A673 (cell line): Measurements from ENCODE around the gene TARP.

Source experiments
- BruUV-seq: library from RNA; stranded (reverse); fragments of 400-500 nt; replicated peaks from 2 replicates; lab custom pipeline; 2021; lab: Mats Ljungman, UMichigan
- CTCF ChIA-PET: fragments of 300-600 bp; sonication (Branson Sonifier 250); formaldehyde crosslinking; loops from one replicate; lab custom pipeline; 2022; ENCODE audit warnings: antibody characterized with exemption; lab: Charles Lee
- POLR2A ChIA-PET: fragments of 300-600 bp; sonication (Branson Sonifier 250); formaldehyde crosslinking; loops from one replicate; lab custom pipeline; 2022; ENCODE audit warnings: antibody characterized with exemption; ENCODE audit not compliant: low non-redundant PET; lab: Charles Lee
- DNase-seq: peaks from one replicate; pipeline ENCODE4 v3.0.0-alpha.2; 2015; ENCODE audit warnings: low spot score
- H3K27ac ChIP-seq: fragments of 200-600 bp; sonication (generic); 2 replicates; pipeline ENCODE4 v1.5.1; 2016; ENCODE audit warnings: mixed run types, low read depth, mild to moderate bottlenecking, mixed read lengths, antibody characterized with exemption, low read length; ENCODE audit not compliant: poor library complexity, severe bottlenecking
- H3K27me3 ChIP-seq: fragments of 200-600 bp; sonication (generic); replicated peaks from 2 replicates; pipeline ENCODE4 v1.6.1; 2017; ENCODE audit warnings: mixed run types, low read depth, mild to moderate bottlenecking, mixed read lengths, antibody characterized with exemption, low read length; ENCODE audit not compliant: insufficient read depth, poor library complexity
- H3K36me3 ChIP-seq: fragments of 200-600 bp; sonication (generic); 2 replicates; pipeline ENCODE4 v1.6.1; 2016; ENCODE audit warnings: mixed run types, mild to moderate bottlenecking, mixed read lengths, antibody characterized with exemption, low read length; ENCODE audit not compliant: insufficient read depth, poor library complexity, severe bottlenecking
- H3K4me1 ChIP-seq: fragments of 200-600 bp; sonication (generic); 2 replicates; pipeline ENCODE4 v1.6.1; 2017; ENCODE audit warnings: mixed run types, mild to moderate bottlenecking, mixed read lengths, antibody characterized with exemption, low read length; ENCODE audit not compliant: insufficient read depth, poor library complexity, severe bottlenecking
- H3K4me3 ChIP-seq: fragments of 200-600 bp; sonication (generic); 2 replicates; pipeline ENCODE4 v1.5.1; 2016; ENCODE audit warnings: low read depth, mixed run types, mild to moderate bottlenecking, mixed read lengths, low read length; ENCODE audit not compliant: poor library complexity, severe bottlenecking
- H3K9me3 ChIP-seq: fragments of 200-600 bp; sonication (generic); 2 replicates; pipeline ENCODE4 v1.6.1; 2016; ENCODE audit warnings: mixed run types, low read depth, mild to moderate bottlenecking, mixed read lengths, antibody characterized with exemption, low read length; ENCODE audit not compliant: poor library complexity, severe bottlenecking
- CTCF ChIP-seq: fragments of 300-800, 200-600 bp; sonication (generic); conservative IDR thresholded peaks from 2 replicates; pipeline ENCODE4 v1.5.1; 2017; ENCODE audit warnings: low read depth, mild to moderate bottlenecking, antibody characterized with exemption, low read length, moderate library complexity, mixed read lengths
- EZH2 ChIP-seq: fragments of 200-600 bp; sonication (generic); IDR thresholded peaks from 2 replicates; pipeline ENCODE4 v1.6.1; 2017; ENCODE audit warnings: borderline replicate concordance, low read depth, mild to moderate bottlenecking, mixed read lengths, antibody characterized with exemption, low read length; ENCODE audit not compliant: poor library complexity, severe bottlenecking
- intact Hi-C: fragments of 100-400 bp; cut with micrococcal nuclease; formaldehyde crosslinking; loops from one replicate; pipeline ENCODE4 v1.10.0; 2022; ENCODE audit not compliant: unreplicated experiment

Gene TARP

GRCh38 chr7:38223306-38223705 is 50.1 kb downstream of the TARP start:
- H3K27ac ChIP-seq, result no peak overlapping the region
- no peak for DNase-seq
- H3K9me3 ChIP-seq, result no peaks in the 10 kb centered on the region
- POLR2A ChIA-PET, result no interaction called here
- intact Hi-C loops, result no loop called here
- H3K4me1 ChIP-seq, result no peaks in the 10 kb centered on the region
- CTCF ChIA-PET, result no interaction called here
- H3K36me3 ChIP-seq, result peaks cover 6% of the 10 kb centered on the region
- no peak for TF ChIP-seq EZH2
- TF ChIP-seq CTCF, result no peak
- no peak overlapping the region for H3K4me3 ChIP-seq
- BruUV-seq, result no TSS peak
- no peaks in the 10 kb centered on the region for H3K27me3 ChIP-seq

GRCh38 chr7:38222481-38223096 is 50.8 kb downstream of the TARP start:
- ChIA-PET POLR2A (no interaction called here), CTCF (interaction anchor here (0.6 kb wide), 1 partner anchor 1016 kb away, joined by 3 read pairs; no protein-coding TSS in a partner anchor)
- intact Hi-C loops, result loop anchor here (1.0 kb wide), 1 partner anchor 116 kb away; no protein-coding TSS in a partner anchor
- peak; percentile 63 for DNase-seq
- H3K27me3 ChIP-seq, result no peaks in the 10 kb centered on the region
- no peak for TF ChIP-seq EZH2
- TF ChIP-seq CTCF, result peak; percentile 76
- H3K36me3 ChIP-seq, result peaks cover 6% of the 10 kb centered on the region
- H3K27ac ChIP-seq, result no peak overlapping the region
- H3K4me3 ChIP-seq, result no peak overlapping the region
- H3K9me3 ChIP-seq, result no peaks in the 10 kb centered on the region
- BruUV-seq, result no TSS peak
- no peaks in the 10 kb centered on the region for H3K4me1 ChIP-seq

- peaks cover 6% of the 10 kb centered on the region for H3K36me3 ChIP-seq
- no peak for DNase-seq
- BruUV-seq, result no TSS peak
- intact Hi-C loops, result no loop called here
- no peak overlapping the region for H3K27ac ChIP-seq
- ChIA-PET CTCF (no interaction called here), POLR2A (no interaction called here)
- H3K4me1 ChIP-seq, result peaks cover 13% of the 10 kb centered on the region
- no peak overlapping the region for H3K4me3 ChIP-seq
- H3K9me3 ChIP-seq, result no peaks in the 10 kb centered on the region
- no peaks in the 10 kb centered on the region for H3K27me3 ChIP-seq
- TF ChIP-seq CTCF (no peak), EZH2 (no peak)
Measured at GRCh38 chr7:38220452-38220851, 53.0 kb downstream of the TARP start.
